DND-41 (cell line): ENCODE measurements around the gene MCUR1.
"Not testable (repeated sequence)": the region's sequence is repeated elsewhere in the genome, so short reads cannot be mapped to it uniquely, and the experiment has no call there.

Experiments
- ATAC-seq: fragments of 200-7000 bp; cut with Tn5 transposase; 3 replicates; pipeline ENCODE4 v1.9.1; 2021; ENCODE audit warnings: low read depth; ENCODE audit not compliant: insufficient read depth
- DNase-seq: peaks from one replicate; pipeline ENCODE4 v3.0.0-alpha.2; 2020
- H2AFZ ChIP-seq: 2 replicates; pipeline ENCODE4 v1.6.0; 2012; ENCODE audit warnings: low read depth, low read length
- H3K27ac ChIP-seq: 2 replicates; pipeline ENCODE4 v1.5.1; 2012; ENCODE audit warnings: low read length, inconsistent platforms
- H3K27me3 ChIP-seq: fragments of 200-600 bp; sonication (generic); 2 replicates; pipeline ENCODE4 v1.6.0; 2012; ENCODE audit warnings: low read length, mild to moderate bottlenecking, inconsistent platforms; ENCODE audit not compliant: insufficient read depth, poor library complexity
- H3K36me3 ChIP-seq: 2 replicates; pipeline ENCODE4 v1.5.1; 2012; ENCODE audit warnings: low read length, inconsistent platforms; ENCODE audit not compliant: insufficient read depth
- H3K4me1 ChIP-seq: 2 replicates; pipeline ENCODE4 v1.5.1; 2012; ENCODE audit warnings: mild to moderate bottlenecking, low read length; ENCODE audit not compliant: insufficient read depth
- H3K4me2 ChIP-seq: 2 replicates; pipeline ENCODE4 v1.6.0; 2012; ENCODE audit warnings: mild to moderate bottlenecking, moderate library complexity, low read length, inconsistent platforms; ENCODE audit not compliant: insufficient read depth
- H3K4me3 ChIP-seq, 2 experiments: fragments of 200-600 bp in 1 of 2; shearing (Covaris generic) in 1 of 2; 2 replicates each; pipeline ENCODE4 v1.5.1; 2012 to 2016; ENCODE audit warnings: inconsistent platforms in 2 of 2, low read length in 2 of 2, mild to moderate bottlenecking in 2 of 2, low read depth in 1 of 2, moderate library complexity in 1 of 2
- H3K79me2 ChIP-seq: 2 replicates; pipeline ENCODE4 v1.6.0; 2012; ENCODE audit warnings: low read length, inconsistent platforms; ENCODE audit not compliant: insufficient read depth
- H3K9ac ChIP-seq: 2 replicates; pipeline ENCODE4 v1.6.0; 2012; ENCODE audit warnings: low read depth, mild to moderate bottlenecking, inconsistent platforms, low read length, moderate library complexity
- H3K9me3 ChIP-seq: 2 replicates; pipeline ENCODE4 v1.5.1; 2012; ENCODE audit warnings: low read length, moderate library complexity, mild to moderate bottlenecking, inconsistent platforms; ENCODE audit not compliant: insufficient read depth, severe bottlenecking
- H4K20me1 ChIP-seq: 2 replicates; pipeline ENCODE4 v1.6.0; 2012; ENCODE audit warnings: low read length; ENCODE audit not compliant: insufficient read depth
- CTCF ChIP-seq: IDR thresholded peaks from 2 replicates; pipeline ENCODE4 v1.5.1; 2012; ENCODE audit warnings: borderline replicate concordance, low read length, moderate library complexity, mild to moderate bottlenecking; ENCODE audit not compliant: poor library complexity, severe bottlenecking; ENCODE audit errors: extremely low read depth
- EZH2 ChIP-seq: IDR thresholded peaks from 3 replicates; pipeline ENCODE4 v1.6.1; 2012; ENCODE audit warnings: borderline replicate concordance, low read depth, mild to moderate bottlenecking, moderate library complexity, low read length, inconsistent platforms; ENCODE audit not compliant: severe bottlenecking

MCUR1 gene

GRCh38 chr6:13854716-13855250 is 40.4 kb upstream of the MCUR1 start:
- Histone ChIP-seq H3K9ac (no peak overlapping the region), H3K79me2 (no peaks in the 10 kb centered on the region), H2AFZ (no peak overlapping the region), H4K20me1 (no peaks in the 10 kb centered on the region), H3K4me1 (no peaks in the 10 kb centered on the region), H3K4me3 (no peak overlapping the region), H3K36me3 (no peaks in the 10 kb centered on the region), H3K27me3 (no peaks in the 10 kb centered on the region), H3K27ac (no peak overlapping the region), H3K4me2 (no peak overlapping the region), H3K9me3 (no peaks in the 10 kb centered on the region)
- no peak for TF ChIP-seq CTCF
- TF ChIP-seq EZH2: no peak
- ATAC-seq (no peak), DNase-seq (no peak)

GRCh38 chr6:13853871-13854270 is 39.5 kb upstream of the MCUR1 start:
- no peak overlapping the region for H2AFZ ChIP-seq
- no peak overlapping the region for H3K4me2 ChIP-seq
- no peaks in the 10 kb centered on the region for H3K4me1 ChIP-seq
- H3K36me3 ChIP-seq: no peaks in the 10 kb centered on the region
- no peaks in the 10 kb centered on the region for H4K20me1 ChIP-seq
- DNase-seq (no peak), ATAC-seq (no peak)
- H3K27me3 ChIP-seq: no peaks in the 10 kb centered on the region
- no peak for TF ChIP-seq CTCF
- TF ChIP-seq EZH2: no peak
- no peak overlapping the region for H3K4me3 ChIP-seq
- no peak overlapping the region for H3K27ac ChIP-seq
- H3K79me2 ChIP-seq: no peaks in the 10 kb centered on the region
- H3K9ac ChIP-seq: no peak overlapping the region
- H3K9me3 ChIP-seq: no peaks in the 10 kb centered on the region

GRCh38 chr6:13851803-13852202 is 37.4 kb upstream of the MCUR1 start:
- Histone ChIP-seq H3K4me3 (no peak overlapping the region), H3K27me3 (no peaks in the 10 kb centered on the region), H3K27ac (no peak overlapping the region), H3K79me2 (no peaks in the 10 kb centered on the region), H4K20me1 (no peaks in the 10 kb centered on the region), H3K9ac (no peak overlapping the region), H3K9me3 (no peaks in the 10 kb centered on the region), H3K4me2 (no peak overlapping the region), H3K4me1 (no peaks in the 10 kb centered on the region), H2AFZ (no peak overlapping the region), H3K36me3 (no peaks in the 10 kb centered on the region)
- no peak for ATAC-seq
- TF ChIP-seq CTCF: no peak
- no peak for TF ChIP-seq EZH2
- no peak for DNase-seq

GRCh38 chr6:13851330-13851729 is 37.0 kb upstream of the MCUR1 start:
- Histone ChIP-seq H3K27ac (no peak overlapping the region), H3K79me2 (no peaks in the 10 kb centered on the region), H3K9ac (no peak overlapping the region), H3K4me1 (no peaks in the 10 kb centered on the region), H3K4me3 (no peak overlapping the region), H3K27me3 (no peaks in the 10 kb centered on the region), H3K36me3 (no peaks in the 10 kb centered on the region), H4K20me1 (no peaks in the 10 kb centered on the region), H3K9me3 (no peaks in the 10 kb centered on the region), H2AFZ (no peak overlapping the region), H3K4me2 (no peak overlapping the region)
- DNase-seq: no peak
- no peak for TF ChIP-seq EZH2
- no peak for TF ChIP-seq CTCF
- no peak for ATAC-seq

- not testable (repeated sequence) for ATAC-seq, DNase-seq
These were observed 36.3 kb upstream of the MCUR1 start for GRCh38 chr6:13850690-13851089.

More at GRCh38 chr6:13850690-13851089, 36.3 kb upstream of the MCUR1 start:
- not testable (repeated sequence) for H3K9me3 ChIP-seq, H4K20me1 ChIP-seq, H3K27me3 ChIP-seq, H2AFZ ChIP-seq, H3K79me2 ChIP-seq, H3K4me3 ChIP-seq, H3K27ac ChIP-seq, H3K4me2 ChIP-seq, H3K9ac ChIP-seq, H3K36me3 ChIP-seq, H3K4me1 ChIP-seq
